ENCODE data around the gene PMAIP1.

DNA sequence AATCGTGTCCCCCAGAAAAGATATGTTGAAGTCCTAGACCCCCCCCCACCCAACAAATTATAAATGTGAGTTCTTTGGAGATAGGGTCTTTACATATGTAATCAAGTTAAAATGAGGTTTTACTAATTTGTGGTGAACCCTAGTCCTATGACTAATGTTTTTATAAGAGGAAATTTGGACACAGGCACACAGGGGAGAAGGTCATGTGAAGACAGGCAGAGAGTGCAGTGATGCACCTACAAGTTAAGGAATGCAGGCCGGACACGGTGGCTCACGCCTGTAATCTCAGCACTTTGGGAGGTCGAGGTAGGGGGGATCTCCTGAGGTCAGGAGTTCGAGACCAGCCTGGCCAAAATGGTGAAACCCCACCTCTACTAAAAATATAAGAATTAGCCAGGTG lies 5.8 kb upstream of the PMAIP1 start:
- TF ChIP-seq, protein P1, sequence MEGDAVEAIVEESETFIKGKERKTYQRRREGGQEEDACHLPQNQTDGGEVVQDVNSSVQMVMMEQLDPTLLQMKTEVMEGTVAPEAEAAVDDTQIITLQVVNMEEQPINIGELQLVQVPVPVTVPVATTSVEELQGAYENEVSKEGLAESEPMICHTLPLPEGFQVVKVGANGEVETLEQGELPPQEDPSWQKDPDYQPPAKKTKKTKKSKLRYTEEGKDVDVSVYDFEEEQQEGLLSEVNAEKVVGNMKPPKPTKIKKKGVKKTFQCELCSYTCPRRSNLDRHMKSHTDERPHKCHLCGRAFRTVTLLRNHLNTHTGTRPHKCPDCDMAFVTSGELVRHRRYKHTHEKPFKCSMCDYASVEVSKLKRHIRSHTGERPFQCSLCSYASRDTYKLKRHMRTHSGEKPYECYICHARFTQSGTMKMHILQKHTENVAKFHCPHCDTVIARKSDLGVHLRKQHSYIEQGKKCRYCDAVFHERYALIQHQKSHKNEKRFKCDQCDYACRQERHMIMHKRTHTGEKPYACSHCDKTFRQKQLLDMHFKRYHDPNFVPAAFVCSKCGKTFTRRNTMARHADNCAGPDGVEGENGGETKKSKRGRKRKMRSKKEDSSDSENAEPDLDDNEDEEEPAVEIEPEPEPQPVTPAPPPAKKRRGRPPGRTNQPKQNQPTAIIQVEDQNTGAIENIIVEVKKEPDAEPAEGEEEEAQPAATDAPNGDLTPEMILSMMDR (IDR thresholded peaks at IDR 0.05 in 8 of 11, conservative IDR thresholded peaks at IDR 0.05 in 3 of 11), result no peak
- TF ChIP-seq POLR2A (IDR thresholded peaks at IDR 0.05) (no peak), POLR2AphosphoS5 (IDR thresholded peaks at IDR 0.05) (no peak)

Measured in spleen (tissue), 7 donors.